SH-SY5Y (cell line): ENCODE data around the gene VSX1.

Experiments
- GATA2 ChIP-seq: IDR thresholded peaks from 2 replicates; pipeline ENCODE4 v1.6.1; 2011; ENCODE audit warnings: mild to moderate bottlenecking, low read depth, low read length
- GATA3 ChIP-seq: IDR thresholded peaks from 2 replicates; pipeline ENCODE4 v1.6.1; 2011; ENCODE audit warnings: low read depth, mild to moderate bottlenecking, low read length, moderate library complexity

- TF ChIP-seq GATA2 (no peak), GATA3 (no peak)
Observed at GRCh38 chr20:25054995-25055629, 26.8 kb downstream of the VSX1 start.
